Stimulated activated CD4-positive, alpha-beta T cell treated with anti-CD3 and anti-CD28 coated beads, Interleukin-4, amount 100 ng/mL, for 24 hours (primary cell): ENCODE results near the gene HRH1.
"Not testable (repeated sequence)": the region's sequence is repeated elsewhere in the genome, so short reads cannot be mapped to it uniquely, and the experiment has no call there.

Experiments used
- DNase-seq: peaks from one replicate; pipeline ENCODE4 v3.0.0-alpha.2; 2020

Gene HRH1, protein sequence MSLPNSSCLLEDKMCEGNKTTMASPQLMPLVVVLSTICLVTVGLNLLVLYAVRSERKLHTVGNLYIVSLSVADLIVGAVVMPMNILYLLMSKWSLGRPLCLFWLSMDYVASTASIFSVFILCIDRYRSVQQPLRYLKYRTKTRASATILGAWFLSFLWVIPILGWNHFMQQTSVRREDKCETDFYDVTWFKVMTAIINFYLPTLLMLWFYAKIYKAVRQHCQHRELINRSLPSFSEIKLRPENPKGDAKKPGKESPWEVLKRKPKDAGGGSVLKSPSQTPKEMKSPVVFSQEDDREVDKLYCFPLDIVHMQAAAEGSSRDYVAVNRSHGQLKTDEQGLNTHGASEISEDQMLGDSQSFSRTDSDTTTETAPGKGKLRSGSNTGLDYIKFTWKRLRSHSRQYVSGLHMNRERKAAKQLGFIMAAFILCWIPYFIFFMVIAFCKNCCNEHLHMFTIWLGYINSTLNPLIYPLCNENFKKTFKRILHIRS

DNA sequence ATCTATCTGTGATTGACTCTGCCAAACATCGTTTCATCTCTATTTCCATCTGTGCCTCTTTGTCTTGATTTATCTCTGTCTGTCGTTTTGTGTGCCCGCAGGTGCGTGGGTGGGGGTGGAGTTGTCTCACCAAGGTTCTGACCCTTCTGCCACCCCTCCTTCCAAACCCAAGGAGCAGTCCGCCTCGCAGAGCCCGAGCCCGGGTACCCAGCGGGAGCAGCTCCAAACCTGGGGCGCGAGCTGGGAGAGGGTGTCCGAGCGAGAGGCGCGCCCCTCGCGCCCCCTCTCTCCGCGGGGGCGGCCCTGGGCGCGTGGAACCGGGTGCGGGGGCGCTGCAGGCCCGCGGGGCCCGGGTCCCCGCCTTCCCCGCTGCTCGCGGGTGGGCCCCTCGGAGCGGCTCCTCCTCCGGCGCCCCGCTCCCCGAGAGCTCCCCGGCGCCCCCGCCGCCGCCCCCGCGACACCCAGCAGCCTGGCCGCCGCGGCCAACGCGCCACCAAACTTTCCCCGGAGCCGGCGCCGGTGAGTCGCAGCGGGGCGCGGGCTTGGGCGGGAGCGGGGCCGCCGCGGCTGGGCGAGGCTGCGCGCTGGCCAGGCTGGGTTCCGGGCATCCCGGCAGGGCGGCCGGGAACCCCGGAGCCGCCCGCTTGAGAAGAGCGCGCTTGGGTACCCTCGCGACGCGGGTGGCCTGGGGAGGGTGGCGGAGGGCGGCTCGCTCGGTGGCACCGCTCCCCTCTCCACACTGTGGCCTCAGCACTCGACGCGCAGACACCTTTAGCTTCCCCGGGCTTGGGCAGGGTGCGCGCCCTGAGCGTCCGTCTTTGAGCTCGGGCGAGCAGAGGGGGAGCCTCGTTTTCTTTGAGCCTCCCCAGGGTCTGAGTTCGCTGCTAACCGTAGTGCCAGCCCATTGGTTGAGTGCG is at the start of gene HRH1:
Gene HRH1, plus strand, starts transcription at position 458 of the 917 bp plus-strand sequence. CDS start 104,545 bp downstream, outside the sequence.
- no peak for DNase-seq

DNA sequence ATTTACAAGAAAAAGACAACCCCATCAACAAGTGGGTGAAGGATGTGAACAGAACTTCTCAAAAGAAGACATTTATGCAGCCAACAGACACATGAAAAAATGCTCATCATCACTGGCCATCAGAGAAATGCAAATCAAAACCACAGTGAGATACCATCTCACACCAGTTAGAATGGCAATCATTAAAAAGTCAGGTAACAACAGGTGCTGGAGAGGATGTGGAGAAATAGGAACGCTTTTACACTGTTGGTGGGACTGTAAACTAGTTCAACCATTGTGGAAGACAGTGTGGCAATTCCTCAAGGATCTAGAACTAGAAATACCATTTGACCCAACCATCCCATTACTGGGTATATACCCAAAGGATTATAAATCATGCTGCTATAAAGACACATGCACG is 41.0 kb upstream of the HRH1 start:
- DNase-seq: not testable (repeated sequence)

DNA sequence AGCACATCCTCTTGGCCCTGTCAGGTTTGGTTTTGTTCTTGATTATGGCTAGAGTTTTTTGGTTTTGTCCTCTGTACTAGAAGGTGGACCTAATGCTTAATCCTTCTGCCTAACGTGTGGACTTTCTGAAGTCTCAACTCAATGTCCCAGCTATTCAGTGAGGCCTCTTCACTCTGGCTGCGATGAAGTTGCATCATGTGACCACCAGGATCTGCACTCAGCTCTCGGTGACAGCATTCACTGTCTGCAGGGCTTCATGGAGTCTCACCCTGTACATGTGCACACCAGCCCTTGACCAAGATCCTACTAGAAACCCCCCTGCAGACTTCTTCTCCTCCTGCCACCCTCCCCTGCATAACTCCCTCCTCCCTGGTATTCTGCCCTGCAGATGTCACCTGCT is 38.7 kb upstream of the HRH1 start:
- no peak for DNase-seq

DNA sequence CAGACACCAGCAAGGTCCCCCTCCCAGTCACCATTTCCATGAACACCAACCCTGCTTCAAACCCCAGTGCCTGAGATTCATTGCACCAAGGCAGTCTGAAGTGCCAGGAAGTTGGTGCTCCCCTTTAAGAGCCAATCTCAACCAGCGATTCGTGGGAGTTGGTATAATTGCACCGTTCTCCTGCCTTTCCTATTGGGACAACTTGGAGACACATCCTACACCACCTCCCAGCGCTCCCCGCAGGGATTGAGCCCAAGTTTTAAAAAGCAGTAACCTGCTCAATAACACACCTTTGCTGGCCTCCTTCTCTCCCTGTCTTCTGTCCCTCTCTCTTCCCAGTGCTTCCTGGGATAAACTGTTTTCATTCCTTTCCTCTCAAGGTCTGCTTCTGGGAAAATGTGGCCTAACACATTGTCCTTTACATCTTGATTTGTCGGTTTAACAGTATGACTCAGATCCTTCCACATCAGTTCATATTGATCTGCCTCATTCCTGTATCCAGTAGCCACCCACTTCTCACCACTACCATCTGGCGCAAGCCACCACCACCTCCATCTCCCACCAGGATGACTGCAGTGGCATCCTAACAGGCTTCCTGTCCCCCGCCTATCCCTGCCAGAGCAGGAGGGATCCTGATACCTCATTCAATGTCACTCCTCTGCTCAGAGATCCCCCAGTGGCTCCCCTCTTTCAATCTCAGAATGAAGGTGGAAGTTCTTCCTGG is 37.8 kb upstream of the HRH1 start:
- DNase-seq: no peak

DNA sequence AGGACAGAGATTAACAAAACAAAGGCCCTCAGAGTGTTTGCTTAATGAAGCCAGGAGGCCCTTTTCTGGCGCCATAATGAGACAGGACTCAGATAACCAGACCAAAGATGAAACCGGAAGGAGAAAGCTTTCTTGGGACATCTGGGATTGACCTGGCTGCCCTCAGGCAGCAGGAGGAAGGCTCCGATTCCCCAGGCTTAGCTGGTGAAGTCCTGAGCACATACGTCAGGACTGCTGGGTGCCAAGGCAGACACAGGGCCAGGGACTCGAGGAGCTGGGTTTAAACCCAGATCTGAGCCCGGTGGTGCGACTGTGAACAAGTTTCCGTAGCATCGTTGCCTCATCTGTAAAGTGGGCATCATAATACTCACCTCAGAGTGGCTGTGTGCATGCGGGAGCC is 36.7 kb upstream of the HRH1 start:
- no peak for DNase-seq

DNA sequence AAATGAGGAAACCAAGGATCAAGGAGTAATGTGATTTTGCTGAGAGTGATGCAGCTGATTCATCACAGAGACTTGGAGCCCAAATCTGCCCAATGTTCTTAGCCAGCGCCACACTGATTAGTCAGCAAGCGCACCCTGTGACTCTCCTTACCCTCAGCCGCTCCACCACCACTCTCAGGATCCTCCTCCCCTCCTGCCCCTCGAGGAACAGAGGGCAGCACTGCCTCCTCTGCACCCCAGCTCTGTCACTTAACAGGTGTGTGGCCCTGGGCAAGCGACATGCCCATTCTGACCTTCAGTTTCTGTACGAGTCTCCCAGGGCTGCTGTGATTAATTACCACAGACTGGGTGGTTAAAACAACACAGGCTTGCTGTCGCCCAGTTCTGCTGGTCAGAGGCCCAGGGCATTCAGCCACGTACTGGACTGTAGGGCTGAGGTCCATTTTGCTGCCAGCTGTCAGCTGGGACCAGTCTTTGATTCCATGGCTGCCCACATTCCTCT is 36.1 kb upstream of the HRH1 start:
- DNase-seq: no peak

DNA sequence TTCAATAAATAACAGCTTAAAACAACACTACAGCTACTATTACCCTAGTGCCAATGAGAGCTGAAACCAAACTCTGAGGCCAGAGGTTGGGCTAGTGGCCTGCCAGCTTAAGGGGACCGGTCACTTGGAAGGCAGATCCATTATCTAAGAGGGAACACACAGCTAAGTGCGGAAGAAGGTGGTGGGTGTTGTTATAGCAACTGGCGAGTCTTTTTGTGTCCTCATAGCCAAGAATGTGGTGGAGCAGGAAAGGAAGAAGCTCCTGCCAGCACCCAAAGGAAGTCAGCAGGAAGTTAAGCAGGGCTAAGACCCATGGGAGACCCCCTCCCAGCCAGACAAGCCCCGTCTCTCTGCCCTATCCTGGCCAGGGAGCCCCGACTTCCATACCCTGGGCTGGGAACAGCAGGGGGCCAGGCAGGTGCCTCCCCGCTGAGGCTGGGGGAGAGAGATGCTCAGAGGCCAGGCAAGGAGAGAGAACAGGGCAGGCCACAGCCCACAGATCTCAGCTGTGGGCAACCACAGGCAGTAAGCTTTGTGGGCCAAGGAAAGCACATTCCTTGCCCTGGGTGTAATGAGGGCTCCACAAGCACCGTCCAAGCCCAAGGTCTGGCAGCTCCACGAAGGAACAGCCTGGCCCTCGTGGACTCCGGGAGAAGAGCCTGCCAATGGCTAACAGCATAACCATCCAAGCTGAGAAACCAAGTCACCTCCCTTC is 34.0 kb upstream of the HRH1 start:
- DNase-seq: no peak

DNA sequence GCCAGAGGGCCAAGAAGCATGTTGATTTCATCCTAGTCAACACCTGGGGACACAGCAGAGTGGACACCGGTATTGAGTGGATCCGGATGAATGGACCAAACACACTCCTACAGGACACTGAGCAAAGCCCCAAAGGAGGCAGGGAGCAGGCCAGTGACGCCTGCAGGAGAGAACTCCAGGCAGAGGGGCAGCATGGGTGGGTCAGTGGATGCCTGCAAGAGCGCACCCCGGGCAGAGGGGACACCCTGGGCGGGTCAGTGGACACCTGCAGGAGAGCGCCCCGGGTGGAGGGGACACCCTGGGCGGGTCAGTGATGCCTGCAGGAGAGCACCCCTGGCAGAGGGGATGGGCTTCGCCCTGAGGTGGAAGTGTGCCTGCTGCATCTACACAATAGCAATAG is 27.6 kb upstream of the HRH1 start:
- DNase-seq: no peak

DNA sequence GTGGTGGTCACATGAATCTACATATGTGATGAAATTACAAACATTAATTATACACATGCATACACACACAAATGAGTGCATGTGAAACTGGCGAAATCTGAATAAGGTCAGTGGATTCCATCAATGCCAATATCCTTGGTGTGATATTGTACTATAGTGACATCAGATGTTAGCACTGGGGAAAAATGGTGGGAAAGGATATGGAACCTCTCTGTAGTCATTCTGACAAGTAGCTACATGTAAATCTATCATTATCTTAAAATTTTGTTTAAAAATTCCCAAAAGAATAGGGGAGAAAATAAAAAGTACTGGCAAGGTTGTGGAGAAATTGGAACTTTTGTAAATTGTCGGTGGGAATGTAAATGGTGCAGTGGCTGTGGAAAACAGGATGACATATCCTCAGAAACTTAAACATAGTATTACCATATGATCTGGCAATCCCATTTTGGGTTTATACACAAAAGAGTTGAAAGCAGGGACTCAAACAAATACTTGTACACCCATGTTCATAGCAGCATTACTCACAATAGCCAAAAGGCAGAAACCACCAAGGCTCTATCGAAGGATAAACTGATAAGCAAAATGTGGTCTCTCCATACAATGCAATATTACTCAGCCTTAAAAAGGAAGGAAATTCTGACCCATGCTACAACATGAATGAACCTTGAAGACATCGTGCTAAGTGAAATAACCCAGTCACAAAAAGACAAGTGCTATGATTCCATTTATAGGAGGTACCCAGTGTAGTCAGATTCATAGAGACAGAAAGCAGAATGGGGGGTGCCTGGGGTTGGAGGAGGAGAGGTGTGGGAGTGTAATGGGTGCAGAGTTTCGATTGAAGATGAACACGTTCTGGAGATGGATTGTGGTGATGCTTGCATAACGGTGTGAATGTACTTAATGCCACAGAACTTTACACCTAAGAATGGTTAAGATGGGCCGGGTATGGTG is 25.3 kb upstream of the HRH1 start:
- DNase-seq: no peak

DNA sequence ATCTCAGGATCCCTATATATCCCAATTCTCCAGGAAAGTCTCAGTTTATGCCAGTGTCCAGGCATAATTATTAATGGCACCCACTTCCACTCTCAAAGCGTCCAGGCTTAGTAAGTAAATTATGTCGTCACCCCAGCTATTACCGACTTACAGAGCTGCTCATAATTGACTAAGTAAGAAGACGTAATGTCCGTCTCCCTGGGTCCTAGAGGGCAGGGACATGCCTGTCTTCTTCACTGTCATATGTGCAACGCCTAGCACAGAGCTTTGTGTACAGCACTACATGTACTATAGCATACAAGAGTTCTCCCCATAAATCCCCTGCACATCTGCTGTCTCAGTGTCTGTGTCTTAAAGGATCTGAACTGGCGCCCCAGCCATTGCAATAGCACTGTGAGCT is 23.9 kb upstream of the HRH1 start:
- DNase-seq: no peak

DNA sequence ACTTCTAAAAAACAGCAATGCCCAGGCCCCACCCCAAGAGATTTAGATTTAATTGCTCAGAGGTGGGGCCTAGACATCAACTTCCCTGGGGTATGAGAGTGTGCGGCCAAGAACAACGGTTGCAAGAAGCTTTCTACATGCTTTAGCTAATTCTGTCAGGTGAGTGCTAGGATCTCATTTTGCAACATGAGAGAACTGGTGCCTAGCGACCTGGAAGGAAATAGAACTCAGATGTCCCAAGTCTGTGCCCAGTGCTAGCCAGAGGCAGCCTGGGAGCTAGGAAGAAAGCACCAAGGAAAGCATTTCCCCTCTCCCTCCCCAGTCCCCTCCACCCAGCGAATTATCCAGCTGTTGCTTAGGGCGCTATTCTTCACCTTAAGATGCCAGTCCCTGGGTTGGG is 22.9 kb upstream of the HRH1 start:
- no peak for DNase-seq

DNA sequence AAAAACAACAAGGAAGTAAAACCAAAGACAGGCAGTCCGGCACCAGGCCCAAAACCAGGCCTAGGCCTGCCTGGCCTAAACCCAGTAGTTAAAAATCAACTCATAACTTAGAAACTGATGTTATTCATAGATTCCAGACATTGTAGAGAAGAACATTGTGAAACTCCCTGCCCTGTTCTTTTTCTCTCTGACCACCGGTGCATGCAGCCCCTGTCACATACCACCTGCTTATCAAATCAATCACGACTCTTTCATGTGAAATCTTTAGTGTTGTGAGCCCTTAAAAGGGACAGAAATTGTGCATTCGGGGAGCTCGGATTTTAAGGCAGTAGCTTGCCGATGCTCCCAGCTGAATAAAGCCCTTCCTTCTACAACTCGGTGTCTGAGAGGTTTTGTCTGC is 22.4 kb upstream of the HRH1 start:
- not testable (repeated sequence) for DNase-seq

DNA sequence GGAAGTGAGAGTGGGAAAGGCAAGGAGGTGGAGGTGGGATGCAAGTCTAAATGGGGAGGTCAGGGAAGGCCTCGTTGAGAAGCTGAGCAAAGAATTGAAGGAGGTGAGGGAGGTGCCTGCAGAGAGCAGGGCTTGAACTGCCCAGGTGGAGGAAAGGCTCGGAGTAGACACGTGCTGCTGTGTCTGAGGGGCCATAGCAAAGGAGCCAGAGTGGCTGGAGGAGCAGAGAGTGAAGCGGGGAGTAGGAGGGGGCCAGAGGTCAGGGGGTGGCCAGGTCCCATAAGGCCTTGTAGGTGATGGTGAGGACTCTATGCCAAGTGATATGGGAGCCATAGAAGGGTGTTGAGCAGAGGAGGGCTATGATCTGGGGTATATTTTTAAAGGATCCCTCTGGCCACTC is 21.4 kb upstream of the HRH1 start:
- DNase-seq: no peak

DNA sequence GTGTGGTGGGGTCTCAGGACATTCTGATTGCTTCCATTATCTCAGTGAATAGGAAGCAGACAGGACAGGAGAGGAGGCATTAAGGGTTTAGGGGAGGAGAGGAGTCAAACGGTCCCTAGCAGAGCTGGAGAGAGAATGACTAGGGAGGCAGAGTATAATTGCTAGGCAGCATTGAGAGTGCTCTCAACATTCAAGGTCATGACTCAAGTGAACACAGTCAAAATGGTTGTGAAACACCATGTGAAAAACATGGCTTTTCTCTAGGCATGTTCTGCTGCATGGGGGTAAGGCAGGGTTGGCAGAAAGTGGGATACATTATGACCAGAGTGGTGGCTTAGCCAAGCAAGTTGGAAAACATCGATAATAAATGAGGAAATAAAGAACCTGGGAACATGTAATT is 19.5 kb upstream of the HRH1 start:
- no peak for DNase-seq

DNA sequence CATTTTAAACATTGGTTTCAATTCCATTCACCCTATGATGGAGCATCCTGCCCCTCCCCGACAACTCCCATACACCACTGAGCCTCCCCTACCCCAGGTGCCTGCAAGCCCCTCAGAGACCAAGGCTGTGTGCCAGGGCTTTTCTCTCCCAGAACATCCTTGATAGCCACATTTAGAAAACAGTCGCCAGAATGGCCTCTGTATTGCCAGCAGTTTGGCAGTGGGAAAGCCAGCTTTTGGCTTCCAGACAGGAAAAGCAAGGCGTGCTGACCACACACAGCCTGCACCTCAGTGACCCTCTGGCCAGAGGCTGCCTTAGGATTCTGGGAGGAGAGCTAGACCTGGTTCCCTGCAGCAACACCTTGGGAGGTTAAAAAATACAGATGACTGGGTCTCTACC is 18.2 kb upstream of the HRH1 start:
- no peak for DNase-seq

DNA sequence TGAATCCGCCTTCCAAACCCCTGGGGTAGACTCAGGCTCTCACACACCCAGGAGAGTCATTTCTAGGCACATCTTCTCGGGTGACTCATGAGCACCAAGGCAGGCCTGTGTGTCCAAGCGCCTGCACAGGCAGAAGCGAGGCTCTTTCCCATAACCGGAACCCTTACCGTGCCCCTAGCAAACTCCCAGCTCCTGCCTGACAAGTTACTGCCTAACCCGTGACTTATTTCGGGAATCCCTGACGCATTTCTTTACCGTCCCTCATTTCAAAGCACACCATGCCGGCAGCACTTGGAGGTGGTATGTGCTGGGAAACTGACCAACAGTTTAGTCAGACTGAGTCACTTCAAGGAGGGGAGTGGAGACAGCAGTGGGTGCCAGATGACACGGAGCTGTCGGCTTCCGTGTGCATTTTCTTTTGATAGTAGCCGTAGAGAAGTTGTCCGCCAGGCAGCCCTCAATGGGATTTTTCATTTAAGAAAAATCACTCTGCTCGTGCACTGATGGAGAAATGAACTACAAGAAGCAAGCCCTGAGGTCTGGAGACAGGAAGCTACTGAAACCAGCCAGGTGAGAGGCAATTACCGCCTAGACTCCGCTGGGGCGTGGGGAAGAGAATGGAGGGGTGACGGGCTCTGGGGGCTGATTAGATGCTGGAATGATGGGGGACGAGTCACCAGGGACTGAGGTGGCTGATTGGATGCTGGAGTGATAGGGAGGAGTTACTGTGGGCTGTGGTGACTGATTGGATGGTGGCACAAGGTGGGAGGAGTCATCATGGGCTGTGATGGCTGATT is 17.3 kb upstream of the HRH1 start:
- no peak for DNase-seq

DNA sequence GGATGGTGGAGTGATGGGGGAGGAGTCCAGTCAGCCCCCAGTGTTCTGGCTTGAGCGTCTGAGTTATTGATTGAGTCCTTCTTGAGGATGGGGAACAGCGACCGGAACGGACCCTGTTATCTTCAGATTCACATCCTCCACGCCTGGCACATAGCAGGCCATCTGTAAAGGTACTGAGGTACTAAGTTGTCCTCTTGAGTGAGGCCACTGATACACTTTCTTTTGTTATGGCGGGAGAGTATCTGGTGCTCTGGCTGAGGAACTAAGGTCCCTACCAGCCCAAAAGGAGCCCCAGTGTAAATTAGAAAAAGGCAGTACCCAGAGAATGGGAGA is 16.7 kb upstream of the HRH1 start:
- no peak for DNase-seq

DNA sequence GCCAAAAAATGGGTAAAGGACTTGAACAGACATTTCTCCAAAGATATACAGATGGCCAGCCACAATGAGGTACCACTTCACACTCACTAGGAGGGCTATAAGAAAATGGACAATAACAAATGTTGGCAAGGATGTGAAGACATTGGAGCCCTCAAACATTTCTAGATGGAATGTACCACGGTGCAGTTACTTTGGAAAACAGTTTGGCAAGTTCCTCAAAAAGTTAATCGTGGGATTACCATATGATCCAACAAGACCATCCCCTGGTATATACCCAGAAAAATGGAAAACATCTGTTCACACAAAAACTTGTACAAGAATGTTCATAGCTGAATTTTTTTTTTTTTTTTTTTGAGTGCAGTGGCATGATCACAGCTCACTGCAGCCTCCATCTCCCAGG is 15.9 kb upstream of the HRH1 start:
- DNase-seq: no peak

DNA sequence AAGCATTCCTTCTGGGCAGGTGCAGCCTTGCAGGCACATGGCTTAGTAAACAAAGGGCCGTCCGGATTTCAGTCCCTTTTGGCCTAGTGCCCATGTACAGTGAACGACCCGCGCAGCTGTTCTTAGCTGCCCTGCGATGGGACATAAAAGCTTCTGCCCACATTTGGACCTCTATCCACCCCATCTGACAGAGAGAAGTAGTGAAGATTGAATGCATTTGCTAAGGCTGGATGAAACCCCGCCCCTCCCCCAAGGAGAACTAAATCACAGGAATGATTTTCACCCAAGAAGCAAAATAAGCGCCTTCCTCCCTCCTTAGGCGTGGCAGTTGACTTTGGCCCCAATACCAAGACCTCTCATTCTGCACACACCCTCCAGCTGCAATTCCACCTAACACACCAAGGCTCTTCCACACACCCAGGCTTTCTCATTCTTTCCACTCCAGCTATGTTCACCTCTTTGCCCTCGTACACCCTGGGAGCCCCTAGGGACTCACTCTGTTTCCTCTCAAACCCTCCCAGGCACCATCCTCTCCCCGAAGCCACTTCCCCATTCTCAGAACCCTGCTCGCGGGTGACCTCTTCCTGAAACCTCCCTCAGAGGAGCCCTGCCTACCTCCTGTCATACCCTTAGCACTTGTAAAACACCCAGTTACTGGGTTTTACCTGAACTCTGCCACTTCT is 14.1 kb upstream of the HRH1 start:
- no peak for DNase-seq

DNA sequence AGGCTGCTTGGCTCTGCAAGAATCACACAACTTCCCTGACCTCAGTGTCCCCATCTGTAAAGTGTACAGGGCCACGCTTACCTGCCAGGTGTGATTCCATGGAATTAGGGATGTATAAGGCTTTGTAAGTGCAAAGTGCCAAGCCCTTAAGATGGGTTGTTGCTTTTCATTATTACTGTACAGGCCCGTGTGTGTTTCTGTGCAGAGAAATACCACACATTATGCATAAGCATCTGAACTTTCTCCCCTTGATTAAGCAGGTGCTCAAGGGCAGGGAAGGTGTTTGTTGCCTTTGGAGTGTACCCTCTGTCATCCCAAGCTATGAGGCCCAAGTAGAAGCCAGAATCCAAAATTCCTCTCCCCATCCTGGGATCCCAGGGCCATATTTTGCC is 13.6 kb upstream of the HRH1 start:
- DNase-seq: no peak
